HepG2 (cell line): ENCODE results near the gene GSTA5. TPM values are rescaled to one million over a fixed set of nuclear protein-coding genes. Genes with fewer than 3 reads are reported as not detected.

Source experiments
- ATF7 ChIP-seq, 2 experiments: fragments of 450-650 bp in 1 of 2; sonication (generic) in 1 of 2; formaldehyde crosslinking in 1 of 2; IDR thresholded peaks; 2 replicates each; pipeline versions ENCODE4 v1.4.0 to v1.6.1; 2016 to 2020; ENCODE audit warnings: antibody characterized with exemption in 1 of 2, mild to moderate bottlenecking in 1 of 2, missing genetic modification reagents in 1 of 2
- ATRX ChIP-seq: sonication (generic); formaldehyde crosslinking; IDR thresholded peaks from 2 replicates; pipeline ENCODE4 v1.4.0; 2020; ENCODE audit warnings: missing genetic modification reagents, borderline replicate concordance
- CEBPZ ChIP-seq: IDR thresholded peaks from 2 replicates; pipeline ENCODE4 v1.6.1; 2012; ENCODE audit warnings: low read length, improper control_type of control experiment
- FOXO1 ChIP-seq: sonication (generic); formaldehyde crosslinking; IDR thresholded peaks from 2 replicates; pipeline ENCODE4 v1.4.0; 2020; ENCODE audit warnings: missing genetic modification reagents
- MED8 ChIP-seq: sonication (generic); formaldehyde crosslinking; IDR thresholded peaks from 2 replicates; pipeline ENCODE4 v1.8.1; 2023; ENCODE audit warnings: mild to moderate bottlenecking, missing genetic modification reagents; ENCODE audit not compliant: insufficient replicate concordance
- MTA1 ChIP-seq: sonication (generic); formaldehyde crosslinking; IDR thresholded peaks from 2 replicates; pipeline ENCODE4 v1.4.0; 2020; ENCODE audit warnings: missing genetic modification reagents, mild to moderate bottlenecking, borderline replicate concordance
- PAF1 ChIP-seq: IDR thresholded peaks from 2 replicates; pipeline ENCODE4 v1.6.1; 2016; ENCODE audit warnings: missing genetic modification reagents, missing compliant biosample characterization
- PBX3 ChIP-seq: sonication (generic); formaldehyde crosslinking; IDR thresholded peaks from 2 replicates; pipeline ENCODE4 v1.8.1; 2023; ENCODE audit warnings: missing genetic modification reagents, inconsistent platforms, borderline replicate concordance
- PTBP1 ChIP-seq: fragments of 200-400 bp; formaldehyde crosslinking; IDR thresholded peaks from 2 replicates; pipeline ENCODE4 v1.6.1; 2018; ENCODE audit warnings: low read length, low read depth; ENCODE audit not compliant: poor library complexity, severe bottlenecking
- RCOR2 ChIP-seq: IDR thresholded peaks from 2 replicates; pipeline ENCODE4 v1.6.1; 2016; ENCODE audit warnings: missing biosample characterization, missing genetic modification reagents
- SMYD3 ChIP-seq: sonication (generic); formaldehyde crosslinking; IDR thresholded peaks from 2 replicates; pipeline ENCODE4 v1.8.1; 2023; ENCODE audit warnings: mild to moderate bottlenecking, missing genetic modification reagents
- SP5 ChIP-seq: IDR thresholded peaks from 2 replicates; pipeline ENCODE4 v1.6.1; 2016; ENCODE audit warnings: low read depth, borderline replicate concordance
- TCF7L2 ChIP-seq: IDR thresholded peaks from 2 replicates; pipeline ENCODE4 v1.6.1; 2011; ENCODE audit warnings: mild to moderate bottlenecking, low read depth, low read length, moderate library complexity
- TGIF2 ChIP-seq: IDR thresholded peaks from 2 replicates; pipeline ENCODE4 v1.6.1; 2016; ENCODE audit warnings: control low read depth, missing compliant biosample characterization
- TOE1 ChIP-seq: sonication (generic); formaldehyde crosslinking; IDR thresholded peaks from 2 replicates; pipeline ENCODE4 v1.4.0; 2020; ENCODE audit warnings: mild to moderate bottlenecking, missing genetic modification reagents
- U2AF1 ChIP-seq: fragments of 200-400 bp; formaldehyde crosslinking; optimal IDR thresholded peaks from 2 replicates; pipeline ENCODE3; 2017; ENCODE audit warnings: mild to moderate bottlenecking, low read depth, low read length
- ZBTB7B ChIP-seq: sonication (generic); formaldehyde crosslinking; IDR thresholded peaks from 2 replicates; pipeline ENCODE4 v1.4.0; 2020; ENCODE audit warnings: missing genetic modification reagents
- ZFP37 ChIP-seq: sonication (generic); formaldehyde crosslinking; IDR thresholded peaks from 2 replicates; pipeline ENCODE4 v1.4.0; 2020; ENCODE audit warnings: missing genetic modification reagents, borderline replicate concordance
- ZNF136 ChIP-seq: sonication (generic); formaldehyde crosslinking; IDR thresholded peaks from 2 replicates; pipeline ENCODE4 v1.8.1; 2022; ENCODE audit warnings: low read depth, mild to moderate bottlenecking, moderate library complexity, missing genetic modification reagents
- ZNF251 ChIP-seq: sonication (generic); formaldehyde crosslinking; IDR thresholded peaks from 2 replicates; pipeline ENCODE4 v1.9.0; 2021; ENCODE audit warnings: mild to moderate bottlenecking, missing genetic modification reagents
- ZNF382 ChIP-seq: sonication (generic); formaldehyde crosslinking; IDR thresholded peaks from 2 replicates; pipeline ENCODE4 v1.5.0; 2020; ENCODE audit warnings: missing genetic modification reagents, mild to moderate bottlenecking, borderline replicate concordance
- ZNF468 ChIP-seq: sonication (generic); formaldehyde crosslinking; IDR thresholded peaks from 2 replicates; pipeline ENCODE4 v1.8.0; 2022; ENCODE audit warnings: mild to moderate bottlenecking, moderate library complexity, missing genetic modification reagents
- ZNF496 ChIP-seq: sonication (generic); formaldehyde crosslinking; IDR thresholded peaks from 2 replicates; pipeline ENCODE4 v1.8.1; 2023; ENCODE audit warnings: mild to moderate bottlenecking, moderate library complexity, missing genetic modification reagents; ENCODE audit not compliant: insufficient replicate concordance
- ZNF607 ChIP-seq: sonication (generic); formaldehyde crosslinking; IDR thresholded peaks from 2 replicates; pipeline ENCODE4 v1.5.1; 2020; ENCODE audit warnings: missing genetic modification reagents, mild to moderate bottlenecking, borderline replicate concordance
- ZNF615 ChIP-seq: sonication (generic); formaldehyde crosslinking; IDR thresholded peaks from 2 replicates; pipeline ENCODE4 v1.5.0; 2020; ENCODE audit warnings: mild to moderate bottlenecking, missing genetic modification reagents, borderline replicate concordance
- ZNF737 ChIP-seq: sonication (generic); formaldehyde crosslinking; IDR thresholded peaks from 2 replicates; pipeline ENCODE4 v1.5.0; 2020; ENCODE audit warnings: missing genetic modification reagents, mild to moderate bottlenecking, borderline replicate concordance
- polyA plus RNA-seq, 8 experiments: library from polyadenylated mRNA; depleted of rRNA in 3 of 8; stranded (reverse) in 7 of 8; unstranded in 1 of 8; fragments of >200 nt; fragmentation: Illumina TruSeq in 4 of 8; extraction: Trizol in 4 of 8; gene quantifications; 2 replicates each; pipeline versions ENCODE4 v1.2.1 to v1.2.3, GENCODE V29; 2011 to 2016; ENCODE audit warnings: low read depth in 4 of 8, missing spikeins in 1 of 8, mixed read lengths in 1 of 8; ENCODE audit not compliant: insufficient read depth in 1 of 8
- total RNA-seq, 5 experiments: library from RNA; depleted of rRNA; stranded (reverse); fragments of >200 nt; fragmentation: Illumina TruSeq; extraction: Trizol; gene quantifications; 2 replicates each; pipeline ENCODE4 v1.2.3, GENCODE V29; 2016; ENCODE audit warnings: low read depth in 1 of 5

The GSTA5 gene
- total and polyA plus RNA-seq, 2 of the 13 experiments (the other 11 are each of a cell fraction or from before 2014, with no cell fraction given): not detected

DNA sequence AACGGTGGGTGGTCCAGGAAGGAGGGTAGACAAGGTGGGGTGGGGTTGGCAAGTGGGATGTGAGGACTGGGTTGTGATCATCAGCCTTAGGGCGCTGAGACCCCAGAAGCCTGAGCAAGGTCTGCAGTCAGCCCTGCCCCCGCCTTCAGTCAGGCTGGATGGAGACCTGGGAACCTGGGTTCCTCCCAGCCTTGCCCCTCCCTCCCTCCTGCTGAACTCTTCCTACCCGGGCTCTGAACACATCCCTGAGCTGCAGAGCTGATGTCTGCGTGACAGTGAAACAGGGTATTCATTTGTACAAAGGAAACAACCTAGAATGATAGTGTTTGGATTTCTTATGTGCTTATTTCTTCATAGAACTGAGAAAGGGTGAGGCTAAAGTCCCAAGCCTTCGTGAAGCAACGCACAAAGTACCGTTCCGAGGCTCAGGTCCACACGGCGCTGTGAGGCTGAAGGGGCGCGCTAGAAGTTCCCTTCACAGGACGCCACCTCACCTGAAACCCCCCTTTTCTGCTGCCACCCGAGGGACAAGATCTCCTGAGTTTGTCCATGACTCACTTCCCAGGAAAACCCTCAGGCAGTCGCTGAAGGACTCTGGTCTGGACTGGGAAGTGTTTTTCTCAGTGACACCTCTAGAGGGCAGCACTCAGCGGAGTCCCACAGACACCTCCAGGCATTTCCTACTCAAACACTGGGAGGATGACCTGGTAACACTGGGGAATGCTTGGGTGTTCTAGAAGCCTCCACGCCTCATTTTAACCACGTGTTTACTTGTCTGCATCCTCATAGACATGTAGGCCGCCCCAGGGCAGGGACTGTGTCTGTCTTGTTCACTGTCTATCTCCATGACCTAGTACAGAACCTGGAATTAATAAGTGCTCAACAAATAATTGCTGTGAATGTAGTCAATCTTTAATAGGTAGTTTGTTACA, 1.2 kb downstream of the GSTA5 start (continued):
- TF ChIP-seq ZNF382 (CRISPR knock-in tag): no peak
- no peak for TF ChIP-seq SP5 (CRISPR knock-in tag)
- no peak for TF ChIP-seq TGIF2 (CRISPR knock-in tag)
- TF ChIP-seq RCOR2 (CRISPR knock-in tag): peak; percentile 40; the same call in 1 of the 2 replicates
- no peak for TF ChIP-seq TCF7L2
- TF ChIP-seq ZBTB7B (CRISPR knock-in tag): no peak
- 0 out of 2 replicates have a peak, but pooled peaks have one; percentile 32 for TF ChIP-seq MTA1 (CRISPR knock-in tag)
- no peak for TF ChIP-seq TOE1 (CRISPR knock-in tag)
- no peak for TF ChIP-seq PTBP1
- TF ChIP-seq ATF7 (IDR thresholded peaks at IDR 0.05): no peak
- TF ChIP-seq ATF7 (CRISPR knock-in tag; IDR thresholded peaks at IDR 0.05): no peak
- TF ChIP-seq FOXO1 (CRISPR knock-in tag): peak; percentile 20; the same call in 1 of the 2 replicates
- no peak for TF ChIP-seq ZNF496 (CRISPR knock-in tag)
- TF ChIP-seq PBX3 (CRISPR knock-in tag): no peak
- no peak for TF ChIP-seq MED8 (CRISPR knock-in tag)
- no peak for TF ChIP-seq ZNF468 (CRISPR knock-in tag)
- TF ChIP-seq ZNF615 (CRISPR knock-in tag): no peak
- TF ChIP-seq ATRX: no peak
- TF ChIP-seq ZNF251 (CRISPR knock-in tag): no peak
- TF ChIP-seq ZFP37 (CRISPR knock-in tag): 0 out of 2 replicates have a peak, but pooled peaks have one; percentile 49
- TF ChIP-seq ZNF607: no peak
- TF ChIP-seq SMYD3 (CRISPR knock-in tag): no peak
- TF ChIP-seq ZNF737: no peak
- no peak for TF ChIP-seq CEBPZ
- no peak for TF ChIP-seq U2AF1
- no peak for TF ChIP-seq PAF1 (CRISPR knock-in tag)
- TF ChIP-seq ZNF136 (CRISPR knock-in tag): peak; percentile 73; the same call in 1 of the 2 replicates
